DOHH2 (cell line): Measurements from ENCODE around the gene OR2K2.

Source experiments
- CTCF ChIP-seq: fragments of 200-600 bp; sonication (generic); IDR thresholded peaks from one replicate; pipeline ENCODE4 v1.5.1; 2014; ENCODE audit warnings: antibody characterized with exemption, mild to moderate bottlenecking, low read depth, low read length; ENCODE audit not compliant: poor library complexity, severe bottlenecking
- EZH2phosphoT487 ChIP-seq: fragments of 200-600 bp; sonication (generic); IDR thresholded peaks from 2 replicates; pipeline ENCODE4 v1.6.1; 2017; ENCODE audit warnings: borderline replicate concordance, mild to moderate bottlenecking, antibody characterized with exemption, low read length, moderate library complexity, mixed read lengths

GRCh38 chr9:111282845-111283244 lies 47.2 kb downstream of the OR2K2 start:
- TF ChIP-seq CTCF (no peak), EZH2phosphoT487 (no peak)
